Activated CD4-positive, alpha-beta T cell treated with anti-CD3 and anti-CD28 coated beads for 4 hours (primary cell): Measurements from ENCODE around the gene ATP13A5.

ENCODE experiments used
- DNase-seq, 2 donors: peaks; one replicate each; pipeline ENCODE4 v3.0.0-alpha.2; 2020

The ATP13A5 gene

DNA sequence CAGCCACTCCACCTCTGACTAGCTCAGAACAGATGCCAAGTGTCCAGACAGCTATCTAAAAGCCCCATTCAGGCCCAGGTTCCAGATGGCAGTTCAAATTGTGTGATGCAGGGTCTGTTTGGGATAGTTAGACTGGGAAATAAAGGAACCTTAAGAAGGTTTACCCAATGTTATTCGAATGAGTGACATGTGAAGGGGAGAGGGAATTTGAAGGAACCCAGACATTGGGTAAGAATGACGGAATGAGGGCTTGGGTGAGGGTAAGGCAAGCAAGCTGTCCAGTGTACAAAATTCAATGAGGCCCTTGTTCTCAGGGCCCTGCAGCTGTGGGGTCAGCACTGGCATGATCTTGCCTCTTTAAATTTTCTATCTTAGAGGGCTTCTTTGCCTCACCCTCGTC lies 34.1 kb downstream of the ATP13A5 start:
- DNase-seq = no peak

DNA sequence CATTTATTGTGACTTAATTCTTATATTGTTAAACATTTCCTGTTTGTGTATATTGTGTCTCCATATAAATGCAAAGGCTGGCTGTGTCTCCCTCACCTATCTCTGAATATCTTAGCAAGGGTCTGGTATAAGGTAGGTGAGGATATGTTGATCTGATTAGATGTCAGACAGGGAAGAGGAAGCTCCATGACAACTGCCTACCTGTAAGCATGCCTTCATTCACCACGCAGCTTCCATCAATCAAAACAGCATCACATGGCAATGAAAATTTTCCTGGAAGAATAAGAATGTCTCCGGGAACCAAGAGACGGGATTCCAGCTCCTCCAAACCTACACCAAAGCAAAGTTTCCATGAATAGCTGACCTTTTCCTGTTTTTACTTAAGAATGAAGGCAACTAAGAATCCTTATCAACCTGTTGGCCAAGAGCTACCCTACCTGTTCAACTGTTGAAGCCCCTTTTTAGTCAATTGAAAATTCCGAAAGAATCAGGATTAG lies 34.8 kb downstream of the ATP13A5 start:
- DNase-seq = no peak

DNA sequence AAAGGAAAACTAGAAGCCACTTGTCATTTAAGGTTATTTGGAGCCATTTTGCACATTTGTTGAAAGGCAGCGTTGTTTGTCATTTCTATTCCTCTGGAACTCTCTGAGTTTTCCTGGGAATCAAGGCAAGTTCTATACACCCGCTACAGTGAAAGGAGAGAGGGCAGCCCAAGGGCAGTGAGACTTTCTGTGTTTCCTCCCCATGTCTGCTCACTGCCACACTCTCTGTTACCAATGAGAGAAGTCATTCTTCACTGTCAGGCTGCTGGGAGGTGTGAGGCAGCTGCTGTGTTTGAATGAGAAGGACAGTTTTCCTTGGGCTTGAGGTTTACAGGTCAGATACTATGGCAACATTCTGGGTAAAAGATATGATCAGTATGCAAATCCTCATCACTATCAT lies 36.0 kb downstream of the ATP13A5 start:
- no peak for DNase-seq

DNA sequence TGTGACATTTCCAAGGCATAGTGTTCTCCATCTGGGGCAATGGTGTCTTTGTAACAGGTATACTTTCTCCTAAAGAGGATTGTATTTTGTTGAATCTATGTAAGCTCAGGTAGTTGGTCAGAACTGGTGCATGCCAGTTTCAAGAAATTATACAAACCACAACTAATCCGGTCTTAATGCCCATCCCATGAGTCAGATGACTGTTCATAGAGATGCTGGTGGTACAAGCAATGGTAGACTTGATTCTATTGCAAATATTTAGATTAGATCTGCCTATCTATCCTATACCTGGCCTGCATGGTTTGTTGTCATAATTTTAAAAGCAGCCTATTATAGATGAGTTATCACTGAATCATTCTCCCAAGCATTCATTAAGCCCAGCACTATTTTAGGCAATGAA lies 43.5 kb downstream of the ATP13A5 start:
- no peak for DNase-seq

DNA sequence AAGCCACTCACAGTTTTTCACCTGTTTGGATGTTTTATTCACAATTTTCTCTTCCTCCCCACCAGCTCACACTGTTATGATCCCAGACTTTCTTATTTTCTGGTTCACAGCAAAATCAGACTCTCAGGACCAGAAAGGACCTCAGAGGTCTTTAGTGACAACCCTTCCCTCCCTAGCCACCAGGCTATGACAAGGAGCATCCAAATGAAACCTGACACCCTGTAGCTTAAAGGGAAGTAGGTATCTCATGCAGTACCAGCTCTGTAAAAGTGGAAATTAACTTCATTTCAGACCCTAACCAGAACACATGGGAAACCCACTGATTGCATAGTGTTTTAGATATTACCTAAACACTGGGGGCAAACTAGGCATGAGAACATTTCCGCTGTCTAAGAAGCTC lies 45.3 kb downstream of the ATP13A5 start:
- no peak for DNase-seq

DNA sequence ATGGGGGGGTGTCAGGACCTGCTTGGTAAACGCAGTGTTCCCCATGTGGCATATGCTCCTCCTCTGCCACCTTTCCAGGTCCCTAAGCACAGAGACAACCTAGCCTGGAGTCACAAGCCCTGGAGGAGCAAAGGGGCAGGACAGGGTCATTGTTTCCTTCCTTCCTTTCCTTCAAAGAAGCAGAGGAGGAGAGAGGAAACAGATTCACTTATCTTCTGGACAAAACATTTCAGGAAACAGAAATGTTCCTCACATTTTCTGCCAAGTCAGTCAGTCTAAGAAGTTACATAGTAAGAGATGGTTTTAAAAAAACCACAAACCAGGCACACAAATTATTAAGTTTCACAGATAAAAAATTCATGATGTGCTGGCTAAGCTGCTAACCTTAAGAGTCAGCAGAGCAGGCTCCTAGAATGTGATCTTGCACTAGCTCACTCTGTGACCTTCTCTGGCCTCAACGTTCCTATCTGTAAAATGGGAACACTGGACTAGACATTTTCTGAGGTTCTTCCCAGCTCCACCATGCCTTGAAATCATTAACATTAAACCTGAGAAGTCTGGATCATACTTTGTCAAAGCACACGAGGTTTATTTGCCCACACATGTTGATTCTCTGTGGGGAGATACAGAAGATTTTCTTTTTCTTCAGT lies 47.9 kb downstream of the ATP13A5 start:
- DNase-seq = no peak

DNA sequence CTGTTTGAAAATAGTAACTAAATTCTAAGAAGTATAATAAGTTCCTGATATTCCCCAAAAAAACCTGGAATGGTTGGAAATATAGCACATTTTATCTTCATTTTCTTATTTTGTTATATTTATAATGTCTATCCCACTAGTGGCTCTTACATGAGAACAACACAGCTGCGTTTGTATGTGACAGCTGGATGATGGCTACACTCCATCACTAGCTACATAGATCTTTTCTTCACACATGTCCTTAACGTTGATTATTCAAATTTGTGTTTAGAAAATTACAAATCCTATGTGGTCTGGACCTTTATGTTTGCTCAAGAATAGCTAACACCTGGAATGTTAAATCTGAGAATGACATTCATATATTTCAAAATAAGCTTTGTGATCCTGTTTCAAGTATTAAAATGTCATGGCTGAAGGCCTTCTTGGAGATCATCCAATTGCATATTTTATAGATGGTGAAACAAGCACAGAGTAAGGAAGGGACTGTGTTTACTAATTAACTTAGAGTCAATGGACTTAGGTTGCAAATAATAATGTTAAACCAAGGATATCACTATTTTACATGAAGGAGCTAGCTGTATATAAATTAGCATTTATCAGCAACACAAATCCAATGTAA lies 60.8 kb downstream of the ATP13A5 start:
- no peak for DNase-seq

DNA sequence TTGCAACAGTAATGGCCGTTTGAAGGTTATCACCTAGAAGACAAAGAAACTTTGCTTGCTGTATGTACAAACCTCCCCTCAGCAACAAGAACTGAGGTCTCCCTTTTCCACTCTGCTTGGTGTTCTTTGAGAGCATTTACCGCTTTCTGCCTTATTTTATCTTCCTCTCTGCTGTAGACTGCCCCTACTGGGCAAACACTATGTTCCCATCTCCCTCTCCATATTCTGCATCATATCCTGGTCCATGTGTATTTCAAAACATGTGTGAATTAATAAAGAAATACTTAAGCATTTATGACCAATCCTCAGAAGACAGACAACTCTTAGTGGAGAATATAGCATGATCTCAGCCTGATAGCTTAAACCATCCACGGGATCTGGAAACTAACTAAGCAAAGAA lies 64.4 kb downstream of the ATP13A5 start:
- no peak for DNase-seq

DNA sequence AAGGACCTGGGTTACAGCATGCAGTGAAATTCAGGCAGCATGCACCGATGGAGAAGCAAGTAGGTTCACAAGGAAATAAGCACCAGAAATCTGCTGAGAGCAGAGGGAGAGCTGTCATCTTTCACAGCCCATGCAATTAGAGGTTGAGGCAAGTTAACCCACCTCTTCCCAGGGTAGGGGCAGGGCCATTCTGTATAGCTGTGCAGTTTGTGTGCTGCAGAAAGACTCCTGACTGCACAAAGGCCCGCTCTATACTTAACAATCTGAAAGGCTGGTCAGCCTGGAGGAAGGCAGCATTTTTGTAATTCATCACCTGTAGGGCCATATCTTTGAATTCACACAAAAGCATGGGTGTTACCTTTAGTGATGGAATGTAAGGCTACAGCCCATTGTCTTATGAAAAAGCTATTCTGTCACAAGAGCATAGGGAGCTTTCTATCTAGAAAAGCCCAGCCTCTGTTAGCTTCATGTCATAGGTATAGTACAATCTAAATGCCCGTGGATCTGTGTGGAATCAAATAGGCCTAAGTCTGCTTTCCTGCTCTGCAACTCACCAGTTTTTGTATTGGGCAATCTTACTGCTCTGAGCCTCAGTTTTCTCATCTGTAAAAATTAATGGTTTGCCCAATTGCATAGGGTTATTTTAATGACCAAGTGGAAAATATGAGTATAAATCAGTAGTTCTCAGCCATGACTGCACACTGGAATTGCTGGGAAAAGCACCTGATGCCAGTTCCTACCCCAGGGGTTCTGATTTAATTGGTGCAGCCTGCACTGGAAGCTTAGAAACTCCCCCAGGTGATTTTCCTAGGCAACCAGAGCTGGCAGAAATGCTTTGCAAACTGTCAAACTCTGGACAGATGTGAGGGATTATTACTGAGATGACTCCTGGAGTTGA lies 65.2 kb downstream of the ATP13A5 start:
- no peak for DNase-seq

DNA sequence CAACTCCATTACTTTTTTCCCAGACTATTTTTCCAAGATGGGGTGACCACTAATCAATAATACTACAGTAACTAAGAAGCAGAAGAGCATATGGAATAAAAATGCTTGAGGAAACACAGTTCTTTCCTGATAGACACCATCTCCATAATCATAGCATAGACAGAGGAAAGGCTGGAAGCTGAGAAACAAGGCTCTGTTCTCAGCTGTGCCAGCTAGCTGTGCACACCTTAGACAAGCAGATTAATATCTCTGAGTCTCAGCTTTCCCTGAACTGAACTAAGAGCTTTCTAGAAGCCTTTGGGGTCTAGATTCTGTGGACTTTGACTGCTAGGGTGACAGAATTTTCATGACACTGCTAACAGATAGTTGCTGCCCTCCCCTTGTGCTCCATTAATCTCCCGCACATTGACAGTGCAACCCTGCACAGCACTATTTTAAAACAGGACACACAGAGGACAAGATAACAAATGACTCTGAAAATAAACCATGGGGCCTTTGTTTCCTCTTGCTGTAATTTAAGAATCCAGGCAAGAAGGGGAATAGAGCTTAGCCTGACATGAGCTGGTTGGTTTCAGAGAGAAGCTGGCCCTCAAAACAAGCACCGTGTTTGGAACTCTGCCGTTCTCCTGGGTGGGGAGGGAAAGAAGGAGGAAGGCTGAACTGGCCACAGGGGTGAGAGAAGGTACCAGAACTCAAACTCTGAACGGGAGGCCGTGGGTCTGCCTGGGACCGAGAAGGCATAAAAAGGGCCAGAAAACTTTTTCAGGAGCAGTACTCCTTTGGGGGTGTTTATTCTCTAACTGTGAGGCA lies 67.4 kb downstream of the ATP13A5 start:
- DNase-seq = no peak

DNA sequence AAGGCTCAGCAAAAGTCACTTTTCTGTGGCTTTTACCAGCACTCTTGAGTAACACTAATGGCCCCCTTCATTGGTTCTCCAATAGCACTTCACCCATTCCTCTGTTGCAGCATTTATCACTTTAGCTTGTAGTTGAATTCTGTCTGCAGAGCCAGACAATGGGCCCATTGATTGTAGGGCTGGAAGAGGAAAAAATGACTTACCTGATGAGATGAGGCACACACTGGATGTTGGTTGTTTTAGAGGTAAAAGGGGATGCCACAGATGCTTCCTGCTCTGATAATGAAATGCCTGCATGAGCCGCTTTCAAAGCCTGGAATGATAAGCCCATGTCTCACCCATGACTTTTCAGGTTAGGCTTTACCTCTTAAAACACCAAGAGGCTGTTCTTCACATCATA lies 73.2 kb downstream of the ATP13A5 start:
- no peak for DNase-seq

DNA sequence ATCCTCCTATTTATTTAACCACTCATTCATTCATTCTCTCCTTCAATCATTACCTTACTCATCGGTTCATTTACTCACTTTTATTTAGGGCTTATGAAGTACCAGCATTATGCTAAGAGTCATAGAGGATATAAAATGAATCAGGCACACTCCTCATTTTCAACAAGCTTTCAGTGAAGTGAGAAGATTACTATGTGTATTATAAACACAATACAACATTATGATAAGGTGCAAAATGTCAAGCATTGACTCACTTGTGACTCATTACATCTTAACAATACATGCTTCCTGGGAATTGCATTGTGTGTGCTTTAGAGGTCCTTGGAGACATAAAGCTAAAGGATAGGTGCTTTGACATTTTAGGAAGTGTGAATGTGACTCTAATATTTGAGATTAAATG lies 77.1 kb downstream of the ATP13A5 start:
- no peak for DNase-seq

DNA sequence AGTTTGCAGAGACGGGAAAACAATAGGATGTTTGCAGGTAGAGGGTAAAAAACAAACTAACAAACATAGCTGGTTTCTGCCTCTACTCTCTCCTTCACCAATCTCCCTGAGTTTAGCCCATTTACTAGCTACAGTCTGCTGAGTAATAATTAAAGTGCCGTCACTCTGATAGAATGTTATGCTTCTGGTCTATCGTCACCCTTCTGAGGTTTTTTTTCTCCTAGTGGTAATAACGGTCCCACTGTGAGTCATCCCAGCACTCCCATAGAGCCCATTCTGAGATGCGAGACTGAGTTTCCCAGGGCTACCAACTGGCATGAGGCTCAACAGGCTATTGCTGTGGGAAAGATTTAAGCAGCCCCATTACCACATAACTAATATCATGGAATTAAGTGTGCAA lies 81.1 kb downstream of the ATP13A5 start:
- DNase-seq = no peak

DNA sequence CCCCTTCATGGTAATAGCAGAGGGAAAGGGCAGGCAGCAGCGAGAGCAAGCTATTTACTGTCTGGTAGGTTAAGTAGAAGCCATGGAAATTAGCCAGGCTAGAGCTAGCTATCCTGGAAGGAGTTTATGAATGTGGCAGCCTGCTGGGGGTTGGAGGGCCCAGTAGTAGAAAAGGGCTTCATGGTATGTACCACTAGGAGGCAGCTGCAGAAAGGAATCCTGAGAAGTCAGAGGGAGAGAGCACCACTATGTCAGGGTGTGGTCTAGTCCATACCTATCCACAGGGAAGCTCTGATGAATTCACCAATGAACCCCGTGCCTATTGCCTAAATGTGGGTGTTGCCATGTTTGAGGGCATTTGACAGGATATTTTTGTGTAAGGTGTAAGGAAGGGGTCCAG lies 82.6 kb downstream of the ATP13A5 start:
- no peak for DNase-seq

DNA sequence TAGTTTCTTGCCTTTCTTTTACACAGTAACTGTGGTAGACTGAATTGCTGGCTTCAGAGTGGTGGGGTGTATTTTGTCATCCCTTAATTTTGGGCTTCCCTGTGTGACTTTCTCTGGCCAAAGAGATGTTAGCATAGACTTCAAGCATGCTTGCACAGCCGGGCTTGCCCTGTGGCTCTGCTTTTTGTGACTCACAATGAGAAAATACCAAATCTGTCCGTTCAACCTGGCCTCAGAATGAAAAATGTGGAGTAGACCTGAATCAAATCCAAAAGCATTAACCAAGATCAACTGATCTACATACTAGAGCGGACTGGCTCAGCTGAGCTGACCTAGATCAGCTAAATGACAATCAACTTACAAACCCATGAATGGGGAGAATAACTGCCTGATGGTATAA lies 86.2 kb downstream of the ATP13A5 start:
- no peak for DNase-seq

DNA sequence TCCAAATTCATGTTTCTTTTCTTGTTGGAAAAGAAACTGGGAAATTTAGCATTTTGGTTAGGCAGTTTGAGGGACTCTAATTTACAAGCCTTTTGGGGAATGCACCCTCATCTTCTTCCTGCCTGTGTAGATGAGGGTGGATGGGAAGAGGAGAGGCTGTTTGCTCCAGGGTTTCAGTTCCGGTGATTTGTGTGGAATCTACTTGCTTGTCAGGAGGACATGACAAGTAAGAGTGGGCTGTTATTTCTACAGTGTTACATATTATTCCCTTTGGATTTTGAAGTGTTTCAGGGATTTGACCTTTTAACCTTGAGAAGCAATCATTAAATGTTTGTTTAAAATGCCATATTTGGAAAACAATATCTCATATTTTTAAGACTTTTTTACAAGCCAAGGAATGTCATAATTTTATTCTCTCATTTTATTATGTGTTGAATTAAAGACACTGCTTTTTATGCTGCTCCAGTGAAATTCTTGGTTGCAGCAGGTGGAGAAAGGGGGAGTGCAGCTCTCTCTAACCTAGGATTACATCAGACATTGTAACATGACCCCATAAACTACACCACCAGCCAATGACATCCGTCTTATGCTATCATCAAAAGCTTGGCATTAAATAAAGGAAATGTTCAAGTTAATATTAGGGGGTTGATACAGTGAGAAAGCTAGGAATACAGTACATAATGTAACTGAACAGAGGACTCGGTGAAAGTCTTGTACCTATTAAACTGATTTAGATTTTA lies 107.3 kb downstream of the ATP13A5 start:
- no peak for DNase-seq

DNA sequence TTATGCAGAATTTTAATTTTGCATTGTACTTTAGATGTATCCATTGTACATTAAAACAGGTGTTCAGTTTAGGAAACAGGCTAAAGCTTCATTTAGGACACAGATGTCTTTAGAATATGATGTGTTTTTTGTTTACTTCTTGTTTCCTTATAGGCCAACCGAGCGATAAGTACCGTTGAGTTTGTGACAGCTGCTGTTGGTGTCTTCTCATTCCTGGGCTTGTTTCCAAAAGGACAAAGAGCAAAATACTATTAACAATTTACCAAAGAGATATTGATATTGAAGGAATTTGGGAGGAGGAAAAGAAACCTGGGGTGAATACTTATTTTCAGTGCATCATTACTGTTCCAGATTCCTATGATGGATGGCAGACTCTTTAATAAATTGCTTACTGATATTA lies 108.1 kb downstream of the ATP13A5 start:
- DNase-seq = no peak

DNA sequence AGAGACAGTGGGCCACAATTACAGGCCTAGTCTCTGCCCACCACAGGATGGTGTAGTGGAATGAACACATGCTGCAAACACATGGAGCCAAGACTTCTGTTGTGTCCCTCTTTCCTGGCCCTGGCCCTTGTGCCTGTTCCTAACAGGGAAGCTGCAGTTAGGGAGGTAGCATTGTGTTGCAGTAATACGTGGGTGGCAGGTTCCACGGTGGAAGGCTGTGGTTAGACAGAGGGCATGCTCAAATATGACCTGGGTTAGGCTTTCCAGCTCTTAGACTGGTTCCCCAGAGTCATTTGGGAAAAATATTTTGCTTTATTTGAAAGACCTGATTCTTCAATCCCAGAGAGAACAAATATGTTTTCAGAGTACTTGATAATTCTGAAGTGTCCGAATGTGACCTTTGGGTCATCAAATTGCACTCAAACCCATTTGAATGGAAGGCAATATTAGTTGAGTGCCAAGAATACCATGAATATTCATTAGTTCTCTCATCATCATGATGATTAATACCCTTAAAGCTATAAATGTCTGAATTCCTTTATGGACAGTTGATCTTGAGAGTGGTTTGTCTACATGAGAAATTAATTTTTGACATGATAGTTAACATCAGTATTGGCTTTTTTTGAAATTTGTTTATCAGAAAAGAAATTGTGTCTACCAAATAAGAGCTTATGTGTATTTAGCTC lies 109.1 kb downstream of the ATP13A5 start:
- no peak for DNase-seq

DNA sequence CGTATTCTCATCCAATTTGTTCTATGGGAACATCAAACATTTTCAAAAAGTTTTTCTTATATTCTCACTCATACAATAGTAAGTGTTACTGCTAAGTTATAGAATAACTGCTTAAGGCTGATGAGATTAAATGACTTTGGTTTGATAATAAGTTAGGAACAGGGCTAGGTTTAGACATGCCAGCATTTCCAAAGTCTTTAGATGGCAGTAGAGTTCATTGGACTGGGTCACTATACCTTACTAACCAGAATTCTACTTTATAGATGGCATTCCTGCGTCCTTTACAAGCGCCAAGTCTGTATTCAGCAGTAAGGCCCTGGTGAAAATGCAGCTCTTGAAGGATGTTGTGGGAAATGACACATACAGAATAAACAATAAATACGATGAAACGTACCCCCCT lies 115.8 kb downstream of the ATP13A5 start:
- DNase-seq = no peak

DNA sequence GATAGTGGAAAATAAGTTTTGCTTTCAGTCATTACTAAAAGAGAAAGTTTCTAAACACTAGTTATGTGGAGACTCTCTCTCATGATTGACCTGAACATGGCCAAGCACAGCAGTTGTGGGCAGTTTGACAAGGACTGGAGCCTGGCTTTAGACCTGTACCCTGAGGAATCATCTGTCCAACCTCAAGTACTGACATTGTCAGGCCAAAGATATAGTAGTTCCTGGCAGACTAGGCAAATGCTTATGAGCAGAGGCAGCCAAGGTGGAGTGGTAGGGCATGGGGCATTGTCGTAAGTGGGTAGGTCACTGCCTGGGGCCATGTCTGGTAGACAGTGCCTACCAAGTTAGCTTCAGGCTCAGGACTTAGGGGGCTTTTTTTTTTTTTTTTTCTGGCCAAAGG lies 116.6 kb downstream of the ATP13A5 start:
- no peak for DNase-seq

DNA sequence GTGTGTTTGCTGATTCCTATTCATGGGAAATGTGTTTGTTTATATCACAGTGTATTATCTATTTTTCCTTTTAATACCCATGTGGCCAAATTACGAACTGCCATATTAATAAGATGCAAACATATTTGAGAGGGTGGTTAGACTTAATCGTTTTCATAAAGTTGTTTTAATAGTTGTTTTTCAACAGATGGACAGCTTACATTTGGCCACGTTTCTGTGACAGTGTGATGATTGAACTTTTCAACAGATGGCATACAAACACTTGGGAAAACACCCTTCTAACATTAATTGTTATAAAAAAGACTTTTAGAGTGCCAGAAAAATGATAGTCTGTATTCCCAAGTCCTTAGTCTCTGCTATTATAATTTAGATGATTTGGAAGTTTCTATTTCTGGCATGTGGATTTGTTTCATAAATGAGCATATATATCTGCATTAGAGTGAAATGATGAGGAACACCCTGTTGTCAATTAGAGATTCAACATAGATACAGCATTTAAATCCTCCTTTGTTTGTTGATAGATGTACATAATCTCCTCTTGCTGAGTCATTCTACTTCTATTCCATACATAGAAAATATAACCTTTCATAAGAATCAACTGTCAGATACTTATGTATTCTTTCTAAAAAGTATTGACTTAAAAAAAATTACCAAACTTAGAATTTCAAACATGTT lies 124.4 kb downstream of the ATP13A5 start:
- DNase-seq = no peak
